GM23248 (cell line): Measurements from ENCODE around the gene GCLC. TPM values are rescaled to one million over a fixed set of nuclear protein-coding genes. Genes with fewer than 3 reads are reported as not detected.

Source experiments
- DNase-seq: peaks from one replicate; pipeline ENCODE4 v3.0.0-alpha.2; 2015
- H2AFZ ChIP-seq: fragments of 200-600 bp; sonication (generic); 2 replicates; pipeline ENCODE4 v1.6.1; 2016; ENCODE audit warnings: antibody characterized with exemption
- H3F3A ChIP-seq: fragments of 200-600 bp; sonication (generic); 2 replicates; pipeline ENCODE4 v1.6.1; 2016; ENCODE audit warnings: mild to moderate bottlenecking, antibody characterized with exemption, mixed run types; ENCODE audit not compliant: insufficient read depth
- H3K27ac ChIP-seq: fragments of 200-600 bp; sonication (generic); 2 replicates; pipeline ENCODE4 v1.5.1; 2016; ENCODE audit warnings: mild to moderate bottlenecking
- H3K27me3 ChIP-seq: fragments of 200-600 bp; sonication (generic); replicated peaks from 2 replicates; pipeline ENCODE4 v1.6.1; 2016; ENCODE audit warnings: mild to moderate bottlenecking; ENCODE audit not compliant: insufficient read depth
- H3K36me3 ChIP-seq: fragments of 200-600 bp; sonication (generic); 2 replicates; pipeline ENCODE4 v1.6.1; 2016; ENCODE audit warnings: low read depth, mild to moderate bottlenecking
- H3K4me1 ChIP-seq: fragments of 200-600 bp; sonication (generic); 2 replicates; pipeline ENCODE4 v1.6.1; 2016; ENCODE audit warnings: mild to moderate bottlenecking; ENCODE audit not compliant: insufficient read depth
- H3K4me2 ChIP-seq: fragments of 200-600 bp; sonication (generic); one replicate; pipeline ENCODE4 v1.6.1; 2016; ENCODE audit warnings: mild to moderate bottlenecking; ENCODE audit not compliant: unreplicated experiment
- H3K4me3 ChIP-seq: fragments of 200-600 bp; sonication (generic); 2 replicates; pipeline ENCODE4 v1.5.1; 2016; ENCODE audit warnings: mild to moderate bottlenecking
- H3K79me2 ChIP-seq: fragments of 200-600 bp; sonication (generic); 2 replicates; pipeline ENCODE4 v1.6.1; 2016; ENCODE audit warnings: mild to moderate bottlenecking; ENCODE audit not compliant: insufficient read depth
- H3K9ac ChIP-seq: fragments of 200-600 bp; sonication (generic); 2 replicates; pipeline ENCODE4 v1.6.1; 2016; ENCODE audit warnings: mild to moderate bottlenecking
- H3K9me2 ChIP-seq: fragments of 200-600 bp; sonication (generic); 2 replicates; pipeline ENCODE4 v1.6.1; 2016; ENCODE audit warnings: mixed run types, mild to moderate bottlenecking, moderate library complexity; ENCODE audit not compliant: insufficient read depth
- H3K9me3 ChIP-seq: fragments of 200-600 bp; sonication (generic); one replicate; pipeline ENCODE4 v1.6.1; 2017; ENCODE audit warnings: low read depth
- H4K20me1 ChIP-seq: fragments of 200-600 bp; sonication (generic); 2 replicates; pipeline ENCODE4 v1.6.0; 2016; ENCODE audit not compliant: insufficient read depth
- EZH2 ChIP-seq: fragments of 200-600 bp; sonication (generic); IDR thresholded peaks from 2 replicates; pipeline ENCODE4 v1.6.1; 2018; ENCODE audit warnings: antibody characterized with exemption, mild to moderate bottlenecking; ENCODE audit not compliant: insufficient read depth, poor library complexity, severe bottlenecking
- EZH2phosphoT487 ChIP-seq: fragments of 200-600 bp; sonication (generic); IDR thresholded peaks from 2 replicates; pipeline ENCODE4 v1.6.1; 2018; ENCODE audit warnings: antibody characterized with exemption, moderate library complexity, mild to moderate bottlenecking, low read depth; ENCODE audit not compliant: insufficient read depth
- WGBS, 2 experiments: methylation state at CpG; one replicate each; pipeline ENCODE4 v1.1.6; 2015 to 2017; ENCODE audit warnings: low lambda C conversion rate in 2 of 2, low coverage in 1 of 2; ENCODE audit errors: missing lambda C conversion rate in 2 of 2; 5-methylcytosine and 5-hydroxymethylcytosine counted together
- in situ Hi-C: fragments of 300-500 bp; cut with MboI; formaldehyde crosslinking; loops from 2 replicates; pipeline ENCODE4 v1.15.0; 2020
- polyA plus RNA-seq: library from polyadenylated mRNA; unstranded; fragments of >200 nt; fragmentation: Nextera tagmentation; extraction: Ambion mirVana; gene quantifications from 2 replicates; pipeline ENCODE4 v1.2.1, GENCODE V29; 2016
- total RNA-seq: library from RNA; depleted of rRNA; stranded (reverse); fragments of >200 nt; shearing (Covaris generic); gene quantifications from 2 replicates; pipeline ENCODE4 v1.2.3, GENCODE V29; 2014

GCLC gene
- total and polyA plus RNA-seq, 2 experiments from 2014 or later, result 3.3 to 6.4 TPM

GRCh38 chr6:53476964-53477363, 67.9 kb downstream of the GCLC start:
- no peak for TF ChIP-seq EZH2phosphoT487
- no peak for TF ChIP-seq EZH2
- no peak overlapping the region for H3K4me3 ChIP-seq
- H3K27ac ChIP-seq, result no peak overlapping the region
- H3K4me1 ChIP-seq, result peaks cover 9% of the 10 kb centered on the region; the same call in 1 of the 2 replicates
- 26 to 42% methylated on average over 1 of the region's 1 CpG for WGBS, 2 experiments
- peak overlapping the region; percentile 56 for H3K4me2 ChIP-seq
- no peaks in the 10 kb centered on the region for H3K9me2 ChIP-seq
- no peak overlapping the region for H2AFZ ChIP-seq
- in situ Hi-C loops, result loop anchor here (5.0 kb wide), 1 partner anchor 305 kb away; no protein-coding TSS in a partner anchor
- no peaks in the 10 kb centered on the region for H3K36me3 ChIP-seq
- H3K9ac ChIP-seq, result no peak overlapping the region
- no peaks in the 10 kb centered on the region for H3K27me3 ChIP-seq
- DNase-seq, result peak; percentile 29
- no peaks in the 10 kb centered on the region for H3K79me2 ChIP-seq
- H4K20me1 ChIP-seq, result no peaks in the 10 kb centered on the region
- H3K9me3 ChIP-seq, result no peaks in the 10 kb centered on the region
- no peaks in the 10 kb centered on the region for H3F3A ChIP-seq

DNA sequence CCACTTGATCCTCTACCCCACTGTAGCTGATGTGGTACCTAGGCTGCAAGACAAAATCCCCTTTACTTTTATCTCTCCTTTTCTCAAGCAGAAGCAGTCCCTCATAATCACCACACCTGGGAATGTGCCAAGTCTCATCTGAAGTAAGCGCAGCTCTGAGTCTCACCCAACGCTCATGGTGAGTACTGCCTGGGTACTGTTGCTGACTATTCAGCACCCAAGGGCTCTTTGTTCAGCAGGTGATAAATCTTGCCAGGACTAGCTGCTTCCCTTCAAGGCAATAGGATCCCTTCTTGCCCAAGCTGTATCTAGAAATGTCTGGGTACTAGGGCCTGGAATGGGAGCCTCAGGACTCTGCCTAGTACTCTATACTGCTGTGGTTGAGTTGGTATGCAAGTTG, 70.9 kb downstream of the GCLC start:
- no peaks in the 10 kb centered on the region for H3K27me3 ChIP-seq
- no peaks in the 10 kb centered on the region for H3K79me2 ChIP-seq
- 92 to 100% methylated on average over 2 of the region's 2 CpGs for WGBS, 2 experiments
- in situ Hi-C loops, result no loop called here
- no peaks in the 10 kb centered on the region for H3K36me3 ChIP-seq
- no peak for TF ChIP-seq EZH2
- TF ChIP-seq EZH2phosphoT487, result no peak
- no peaks in the 10 kb centered on the region for H4K20me1 ChIP-seq
- no peaks in the 10 kb centered on the region for H3K9me2 ChIP-seq
- no peak overlapping the region for H3K9ac ChIP-seq
- no peak overlapping the region for H2AFZ ChIP-seq
- H3K4me2 ChIP-seq, result no peak overlapping the region
- DNase-seq, result no peak
- H3K27ac ChIP-seq, result no peak overlapping the region
- no peaks in the 10 kb centered on the region for H3F3A ChIP-seq
- H3K9me3 ChIP-seq, result no peaks in the 10 kb centered on the region
- H3K4me1 ChIP-seq, result peaks cover 9% of the 10 kb centered on the region; the same call in 1 of the 2 replicates
- H3K4me3 ChIP-seq, result no peak overlapping the region

DNA sequence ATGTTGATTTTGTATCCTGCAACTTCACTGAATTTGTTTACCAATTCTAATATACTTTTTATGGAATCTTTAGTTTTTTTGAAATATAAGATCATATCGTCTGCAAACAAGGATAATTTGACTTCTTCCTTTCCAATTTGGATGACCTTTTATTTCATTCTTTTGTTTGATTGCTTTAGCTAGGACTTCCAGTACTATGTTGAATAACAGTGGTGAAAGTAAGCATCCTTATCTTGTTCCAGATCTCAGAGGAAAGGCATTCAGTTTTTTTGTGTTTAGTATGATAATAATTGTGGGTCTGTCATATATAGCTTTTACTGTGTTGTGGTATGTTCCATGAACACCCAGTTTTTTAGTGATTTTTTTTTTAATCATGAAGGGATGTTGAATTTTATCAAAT, 75.7 kb downstream of the GCLC start:
- in situ Hi-C loops, result no loop called here
- TF ChIP-seq EZH2phosphoT487 (no peak), EZH2 (no peak)
- no peaks in the 10 kb centered on the region for H3K36me3 ChIP-seq
- no peak overlapping the region for H3K4me2 ChIP-seq
- no peak overlapping the region for H3K4me3 ChIP-seq
- H3K9me3 ChIP-seq, result no peaks in the 10 kb centered on the region
- peaks cover 13% of the 10 kb centered on the region; the same call in 1 of the 2 replicates for H3F3A ChIP-seq
- peaks cover 25% of the 10 kb centered on the region for H3K4me1 ChIP-seq
- H2AFZ ChIP-seq, result no peak overlapping the region
- no peaks in the 10 kb centered on the region for H3K79me2 ChIP-seq
- no peaks in the 10 kb centered on the region for H3K27me3 ChIP-seq
- H3K9ac ChIP-seq, result no peak overlapping the region
- no peaks in the 10 kb centered on the region for H3K9me2 ChIP-seq
- 77 to 83% methylated on average over 1 of the region's 1 CpG for WGBS, 2 experiments
- H4K20me1 ChIP-seq, result no peaks in the 10 kb centered on the region
- H3K27ac ChIP-seq, result no peak overlapping the region
- DNase-seq, result no peak

- Histone ChIP-seq H3K79me2 (no peaks in the 10 kb centered on the region), H3K27ac (peak overlapping the region; percentile 42; the same call in 1 of the 2 replicates), H3F3A (peaks cover 13% of the 10 kb centered on the region; the same call in 1 of the 2 replicates), H3K9me3 (no peaks in the 10 kb centered on the region), H3K9me2 (no peaks in the 10 kb centered on the region), H3K36me3 (no peaks in the 10 kb centered on the region), H3K4me2 (no peak overlapping the region), H4K20me1 (no peaks in the 10 kb centered on the region), H2AFZ (no peak overlapping the region), H3K4me3 (no peak overlapping the region), H3K9ac (no peak overlapping the region), H3K4me1 (peaks cover 25% of the 10 kb centered on the region), H3K27me3 (no peaks in the 10 kb centered on the region)
- peak; percentile 50 for DNase-seq
- 3 to 4% methylated on average over 1 of the region's 1 CpG for WGBS, 2 experiments
- in situ Hi-C loops, result no loop called here
- TF ChIP-seq EZH2phosphoT487 (no peak), EZH2 (no peak)
Observed at GRCh38 chr6:53466257-53466656, 78.6 kb downstream of the GCLC start.
